Peyer's patch (tissue), 4 donors: ENCODE measurements around the gene OPN1MW. TPM values are rescaled to one million over a fixed set of nuclear protein-coding genes. Genes with fewer than 3 reads are reported as not detected.
A peak's percentile ranks its signal among the peaks of the same experiment; 100 is the strongest.
"Not testable (repeated sequence)": the region's sequence is repeated elsewhere in the genome, so short reads cannot be mapped to it uniquely, and the experiment has no call there.

Source experiments
- DNase-seq, 3 donors: peaks; one replicate each; pipeline ENCODE4 v3.0.0-alpha.2; 2017 to 2019
- H3K27ac ChIP-seq, 4 donors: fragments of 200-600 bp; sonication (generic); one replicate each; pipeline ENCODE4 v1.5.1; 2016 to 2019
- H3K27me3 ChIP-seq, 2 donors: fragments of 200-600 bp; sonication (generic); one replicate each; pipeline ENCODE4 v1.5.1; 2019
- H3K36me3 ChIP-seq, 3 donors: fragments of 200-600 bp; sonication (generic); one replicate each; pipeline ENCODE4 v1.5.1; 2016 to 2019
- H3K4me1 ChIP-seq, 4 donors: fragments of 200-600 bp; sonication (generic); one replicate each; pipeline ENCODE4 v1.5.1; 2016 to 2019
- H3K4me3 ChIP-seq, 4 donors: fragments of 200-600 bp; sonication (generic); 1 replicate in 3 of 4; 2 replicates in 1 of 4; pipeline ENCODE4 v1.5.1; 2016 to 2019; ENCODE audit warnings: mild to moderate bottlenecking in 1 of 4
- H3K9me3 ChIP-seq, 4 donors: fragments of 200-600 bp; sonication (generic); one replicate each; pipeline ENCODE4 v1.5.1; 2016 to 2019; ENCODE audit warnings: mild to moderate bottlenecking in 1 of 4
- total RNA-seq, 4 donors: library from RNA; depleted of rRNA; stranded (reverse); fragments of >200 nt; gene quantifications; one replicate each; pipeline ENCODE4 v1.1.0, GENCODE V29; 2016

The OPN1MW gene
- total RNA-seq, 4 donors from 2014 or later: not detected

GRCh38 chrX:154194316-154194715, 11.9 kb downstream of the OPN1MW start:
- not testable (repeated sequence) for H3K4me3 ChIP-seq, H3K27ac ChIP-seq, H3K9me3 ChIP-seq, H3K36me3 ChIP-seq, H3K27me3 ChIP-seq, H3K4me1 ChIP-seq, DNase-seq

- not testable (repeated sequence) for H3K27me3 ChIP-seq, DNase-seq, H3K4me1 ChIP-seq, H3K4me3 ChIP-seq, H3K9me3 ChIP-seq, H3K27ac ChIP-seq, H3K36me3 ChIP-seq
Observed at GRCh38 chrX:154196466-154196865, 14.1 kb downstream of the OPN1MW start.

GRCh38 chrX:154209670-154210418, 27.4 kb downstream of the OPN1MW start:
- not testable (repeated sequence) for H3K27me3 ChIP-seq, DNase-seq, H3K27ac ChIP-seq, H3K4me3 ChIP-seq, H3K4me1 ChIP-seq, H3K36me3 ChIP-seq, H3K9me3 ChIP-seq

GRCh38 chrX:154211057-154211456, 28.7 kb downstream of the OPN1MW start:
- DNase-seq: peak in 2 of 3 donors; percentile 14 to 27
- H3K36me3 ChIP-seq, H3K27ac ChIP-seq, H3K4me1 ChIP-seq, H3K9me3 ChIP-seq, H3K4me3 ChIP-seq, H3K27me3 ChIP-seq: not testable (repeated sequence)

- not testable (repeated sequence) for H3K27ac ChIP-seq, H3K4me3 ChIP-seq, H3K9me3 ChIP-seq, H3K4me1 ChIP-seq, H3K36me3 ChIP-seq, H3K27me3 ChIP-seq, DNase-seq
Observed at GRCh38 chrX:154211499-154211898, 29.1 kb downstream of the OPN1MW start.

- H3K36me3 ChIP-seq, DNase-seq, H3K27ac ChIP-seq, H3K4me1 ChIP-seq, H3K9me3 ChIP-seq, H3K4me3 ChIP-seq, H3K27me3 ChIP-seq: not testable (repeated sequence)
Observed at GRCh38 chrX:154219456-154219855, 37.1 kb downstream of the OPN1MW start, which contains the start of gene OPN1MW2. Gene OPN1MW2, plus strand, starts transcription at chrX:154219756. Its CDS starts 60 bp downstream, at chrX:154219816.

GRCh38 chrX:154225292-154225691, 42.9 kb downstream of the OPN1MW start:
- DNase-seq, H3K9me3 ChIP-seq, H3K27me3 ChIP-seq, H3K36me3 ChIP-seq, H3K27ac ChIP-seq, H3K4me1 ChIP-seq, H3K4me3 ChIP-seq: not testable (repeated sequence)

GRCh38 chrX:154226706-154227105, 44.3 kb downstream of the OPN1MW start:
- not testable (repeated sequence) for H3K4me1 ChIP-seq, H3K27ac ChIP-seq, H3K9me3 ChIP-seq, H3K36me3 ChIP-seq, H3K27me3 ChIP-seq, H3K4me3 ChIP-seq, DNase-seq

GRCh38 chrX:154231443-154231842, 49.0 kb downstream of the OPN1MW start:
- H3K36me3 ChIP-seq, H3K27ac ChIP-seq, H3K4me1 ChIP-seq, H3K4me3 ChIP-seq, H3K9me3 ChIP-seq, DNase-seq, H3K27me3 ChIP-seq: not testable (repeated sequence)

GRCh38 chrX:154233620-154234019, 51.2 kb downstream of the OPN1MW start:
- H3K36me3 ChIP-seq, H3K27me3 ChIP-seq, H3K4me3 ChIP-seq, H3K27ac ChIP-seq, DNase-seq, H3K4me1 ChIP-seq, H3K9me3 ChIP-seq: not testable (repeated sequence)

- not testable (repeated sequence) for H3K27ac ChIP-seq, H3K4me3 ChIP-seq, H3K36me3 ChIP-seq, DNase-seq, H3K9me3 ChIP-seq, H3K4me1 ChIP-seq, H3K27me3 ChIP-seq
Observed at GRCh38 chrX:154238939-154239559, 56.7 kb downstream of the OPN1MW start.

GRCh38 chrX:154239982-154240503, 57.6 kb downstream of the OPN1MW start:
- not testable (repeated sequence) for H3K27ac ChIP-seq, H3K36me3 ChIP-seq, H3K27me3 ChIP-seq, H3K9me3 ChIP-seq, H3K4me3 ChIP-seq, H3K4me1 ChIP-seq
- peak in 2 of 3 donors; percentile 15 to 20 for DNase-seq
